ENCODE data around the gene SEC63.

Gene SEC63

DNA sequence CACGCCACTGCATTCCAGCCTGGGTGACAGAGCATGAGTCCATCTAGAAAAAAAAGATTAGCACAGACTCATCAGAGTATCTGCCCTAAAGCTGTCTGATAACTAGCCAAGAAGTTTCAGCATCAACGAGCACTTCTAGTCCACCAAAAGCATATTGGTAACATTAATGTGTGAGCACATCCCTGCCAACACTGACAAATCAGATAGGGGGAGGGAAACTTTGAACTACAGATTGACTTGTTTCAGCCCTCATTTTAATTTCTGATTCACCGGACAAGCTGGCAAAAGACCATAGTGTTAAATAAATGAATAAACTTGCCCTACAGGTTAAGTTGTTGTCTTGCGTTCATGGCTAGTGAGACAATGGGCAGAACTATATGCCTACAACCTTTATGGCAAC, 7.7 kb upstream of the SEC63 start:
- no peak for TF ChIP-seq TAF1 (IDR thresholded peaks at IDR 0.05; ENCODE audit: borderline replicate concordance, insufficient read depth, low read length)
- TF ChIP-seq, protein P1, sequence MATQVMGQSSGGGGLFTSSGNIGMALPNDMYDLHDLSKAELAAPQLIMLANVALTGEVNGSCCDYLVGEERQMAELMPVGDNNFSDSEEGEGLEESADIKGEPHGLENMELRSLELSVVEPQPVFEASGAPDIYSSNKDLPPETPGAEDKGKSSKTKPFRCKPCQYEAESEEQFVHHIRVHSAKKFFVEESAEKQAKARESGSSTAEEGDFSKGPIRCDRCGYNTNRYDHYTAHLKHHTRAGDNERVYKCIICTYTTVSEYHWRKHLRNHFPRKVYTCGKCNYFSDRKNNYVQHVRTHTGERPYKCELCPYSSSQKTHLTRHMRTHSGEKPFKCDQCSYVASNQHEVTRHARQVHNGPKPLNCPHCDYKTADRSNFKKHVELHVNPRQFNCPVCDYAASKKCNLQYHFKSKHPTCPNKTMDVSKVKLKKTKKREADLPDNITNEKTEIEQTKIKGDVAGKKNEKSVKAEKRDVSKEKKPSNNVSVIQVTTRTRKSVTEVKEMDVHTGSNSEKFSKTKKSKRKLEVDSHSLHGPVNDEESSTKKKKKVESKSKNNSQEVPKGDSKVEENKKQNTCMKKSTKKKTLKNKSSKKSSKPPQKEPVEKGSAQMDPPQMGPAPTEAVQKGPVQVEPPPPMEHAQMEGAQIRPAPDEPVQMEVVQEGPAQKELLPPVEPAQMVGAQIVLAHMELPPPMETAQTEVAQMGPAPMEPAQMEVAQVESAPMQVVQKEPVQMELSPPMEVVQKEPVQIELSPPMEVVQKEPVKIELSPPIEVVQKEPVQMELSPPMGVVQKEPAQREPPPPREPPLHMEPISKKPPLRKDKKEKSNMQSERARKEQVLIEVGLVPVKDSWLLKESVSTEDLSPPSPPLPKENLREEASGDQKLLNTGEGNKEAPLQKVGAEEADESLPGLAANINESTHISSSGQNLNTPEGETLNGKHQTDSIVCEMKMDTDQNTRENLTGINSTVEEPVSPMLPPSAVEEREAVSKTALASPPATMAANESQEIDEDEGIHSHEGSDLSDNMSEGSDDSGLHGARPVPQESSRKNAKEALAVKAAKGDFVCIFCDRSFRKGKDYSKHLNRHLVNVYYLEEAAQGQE (IDR thresholded peaks at IDR 0.05; ENCODE audit: insufficient read depth in 1 of 2, low read depth in 2 of 2, low read length in 2 of 2): no peak
- TF ChIP-seq SIN3A (IDR thresholded peaks at IDR 0.05; ENCODE audit: borderline replicate concordance, insufficient read depth, low read length): no peak
- no peak for TF ChIP-seq FOXP2 (optimal IDR thresholded peaks at IDR 0.05; ENCODE audit: borderline replicate concordance, extremely low read depth, extremely low read length, insufficient read depth)
- TF ChIP-seq POLR2AphosphoS5 (IDR thresholded peaks at IDR 0.05; ENCODE audit: low read depth, low read length): no peak

DNA sequence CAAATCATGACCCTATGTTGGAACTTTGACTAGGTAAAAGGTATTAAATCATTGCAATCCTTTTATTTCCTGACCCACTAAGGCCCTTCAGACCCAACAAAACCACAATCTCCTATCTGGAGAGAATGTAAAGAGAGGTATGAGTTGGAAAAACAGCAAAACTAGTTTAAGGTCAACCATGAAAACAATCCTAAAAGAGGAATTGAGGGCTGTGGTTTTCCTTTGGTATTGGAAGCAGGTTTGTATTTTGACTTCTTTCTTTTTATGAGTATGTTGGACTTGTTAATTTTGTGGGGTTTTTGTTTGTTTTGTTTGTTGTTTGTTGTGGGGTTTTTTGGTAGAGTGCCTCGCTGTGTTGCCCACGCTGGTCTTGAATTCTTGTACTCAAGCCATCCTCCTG, 4.7 kb upstream of the SEC63 start:
- no peak for TF ChIP-seq SIN3A (IDR thresholded peaks at IDR 0.05; ENCODE audit: borderline replicate concordance, insufficient read depth, low read length)
- TF ChIP-seq TAF1 (IDR thresholded peaks at IDR 0.05; ENCODE audit: borderline replicate concordance, insufficient read depth, low read length): no peak
- no peak for TF ChIP-seq POLR2AphosphoS5 (IDR thresholded peaks at IDR 0.05; ENCODE audit: low read depth, low read length)
- TF ChIP-seq, protein P1 (IDR thresholded peaks at IDR 0.05; ENCODE audit: insufficient read depth in 1 of 2, low read depth in 2 of 2, low read length in 2 of 2): no peak
- TF ChIP-seq FOXP2 (optimal IDR thresholded peaks at IDR 0.05; ENCODE audit: borderline replicate concordance, extremely low read depth, extremely low read length, insufficient read depth): no peak

DNA sequence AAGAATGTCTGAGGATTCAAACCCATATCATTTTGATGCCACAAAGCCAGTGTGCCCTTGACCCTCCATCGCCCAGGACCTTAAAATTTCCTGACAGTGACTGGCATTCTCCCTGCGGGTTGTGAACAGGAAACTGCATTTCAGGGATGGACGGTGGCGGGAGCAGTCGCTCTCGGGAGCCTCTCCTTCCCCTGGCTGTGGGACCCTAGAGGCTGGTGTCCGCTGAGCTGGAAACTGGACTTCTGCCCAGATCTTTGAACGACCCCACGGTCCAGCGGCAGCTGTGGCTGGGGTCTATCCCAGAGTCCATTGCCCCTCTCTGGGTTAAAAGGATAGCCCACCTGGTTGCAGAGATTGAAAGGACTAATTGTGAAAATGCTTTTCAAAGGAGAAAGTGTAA, 1.4 kb upstream of the SEC63 start:
- TF ChIP-seq TAF1 (IDR thresholded peaks at IDR 0.05; ENCODE audit: borderline replicate concordance, insufficient read depth, low read length) (no peak), FOXP2 (optimal IDR thresholded peaks at IDR 0.05; ENCODE audit: borderline replicate concordance, extremely low read depth, extremely low read length, insufficient read depth) (no peak), SIN3A (IDR thresholded peaks at IDR 0.05; ENCODE audit: borderline replicate concordance, insufficient read depth, low read length) (no peak), POLR2AphosphoS5 (IDR thresholded peaks at IDR 0.05; ENCODE audit: low read depth, low read length) (no peak)
- TF ChIP-seq, protein P1 (IDR thresholded peaks at IDR 0.05; ENCODE audit: insufficient read depth in 1 of 2, low read depth in 2 of 2, low read length in 2 of 2): no peak

DNA sequence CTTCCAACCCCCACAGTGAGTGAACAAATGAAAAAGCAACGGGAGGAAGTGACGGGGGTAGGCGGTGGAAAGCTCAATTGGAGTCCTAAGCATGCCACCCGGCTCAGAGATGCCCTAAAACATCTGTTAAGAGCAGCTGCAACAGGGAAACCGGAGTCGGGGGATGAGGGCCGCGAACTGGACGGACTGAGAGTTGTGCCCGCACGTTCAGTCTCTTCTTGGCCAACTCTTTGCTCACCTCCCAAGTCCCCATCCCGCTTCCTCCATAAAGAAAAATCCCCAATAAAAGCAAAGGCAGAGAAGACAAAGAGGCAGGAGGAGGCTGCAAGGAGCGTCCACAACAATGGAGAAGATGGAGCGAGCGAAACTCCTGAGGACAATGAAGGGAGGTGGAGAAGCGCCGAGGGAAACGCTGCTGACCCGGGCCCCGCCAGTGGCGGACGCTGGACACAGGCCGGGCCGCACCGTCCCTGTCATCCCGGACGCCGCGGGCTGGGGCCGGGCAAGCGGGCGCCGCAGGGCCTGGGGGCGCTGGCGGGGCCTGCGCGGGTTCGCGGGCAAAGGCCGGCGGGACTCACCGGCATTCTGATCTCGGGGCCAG, 600 bp downstream of the SEC63 start:
- TF ChIP-seq POLR2AphosphoS5 (IDR thresholded peaks at IDR 0.05; ENCODE audit: low read depth, low read length) (peak; percentile 69), SIN3A (IDR thresholded peaks at IDR 0.05; ENCODE audit: borderline replicate concordance, insufficient read depth, low read length) (0 out of 2 replicates have a peak, but pooled peaks have one; percentile 37), TAF1 (IDR thresholded peaks at IDR 0.05; ENCODE audit: borderline replicate concordance, insufficient read depth, low read length) (peak; percentile 74; the same call in 1 of the 2 replicates), FOXP2 (optimal IDR thresholded peaks at IDR 0.05; ENCODE audit: borderline replicate concordance, extremely low read depth, extremely low read length, insufficient read depth) (no peak)
- TF ChIP-seq, protein P1 (IDR thresholded peaks at IDR 0.05; ENCODE audit: insufficient read depth in 1 of 2, low read depth in 2 of 2, low read length in 2 of 2): no peak
